ENCODE measurements around the gene N4BP2L2. TPM values are rescaled to one million over a fixed set of nuclear protein-coding genes. Genes with fewer than 3 reads are reported as not detected.

Gene N4BP2L2
- total and polyA plus RNA-seq, 2 of the 13 experiments (the other 11 are each of a cell fraction or from before 2014, with no cell fraction given), result 58.9 to 81.2 TPM

DNA sequence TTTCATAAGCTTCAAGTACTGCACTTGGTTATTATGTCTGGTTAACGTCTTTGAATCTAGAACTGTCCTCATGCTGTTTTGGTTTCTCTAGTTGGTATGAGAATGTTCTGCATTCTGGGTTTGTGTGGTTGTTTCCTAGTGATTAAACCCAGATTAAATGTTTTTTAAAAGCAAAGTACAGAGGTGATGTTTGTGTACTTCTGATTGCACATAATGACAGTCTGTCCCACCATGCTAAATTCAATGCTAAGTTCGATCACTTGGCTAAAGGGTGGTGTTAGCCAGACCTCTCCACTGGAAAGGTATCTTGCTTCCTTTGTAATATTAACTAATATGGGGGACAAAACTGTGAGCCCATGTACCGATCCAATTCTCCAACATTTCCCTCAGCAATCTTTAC is 125.3 kb downstream of the N4BP2L2 start:
- H3K27ac ChIP-seq (ENCODE audit: extremely low read length, insufficient read depth, low read length), result no peak overlapping the region
- no peak for ATAC-seq
- POLR2A ChIA-PET, result no interaction called here
- in situ Hi-C loops (cut with HindIII; ENCODE audit: extremely low pct_ligation_motif_present, low pct_unique_long_range_greater_than_20kb) (no loop called here), intact Hi-C loops (cut with micrococcal nuclease; ENCODE audit: unreplicated experiment) (no loop called here)
- no peaks in the 10 kb centered on the region for H3K27me3 ChIP-seq (ENCODE audit: control insufficient read depth in 1 of 2, insufficient read depth in 2 of 2, low read length in 2 of 2)
- CTCF ChIA-PET (ENCODE audit: low intra/inter-chr PET ratio, low total read pairs), result no interaction called here
- no peak overlapping the region for H2AFZ ChIP-seq (ENCODE audit: low read length)
- H3K9me3 ChIP-seq (ENCODE audit: low read length), result no peaks in the 10 kb centered on the region
- H3K4me3 ChIP-seq (replicated peaks in 1 of 3; ENCODE audit: insufficient read depth in 1 of 3, low read depth in 2 of 3, low read length in 3 of 3), result no peak overlapping the region
- H3K36me3 ChIP-seq (replicated peaks in 1 of 2; ENCODE audit: control insufficient read depth in 1 of 2, insufficient read depth in 2 of 2, low read length in 2 of 2), result no peaks in the 10 kb centered on the region; a peak in 1 of 5 replicates
- WGBS (ENCODE audit: low lambda C conversion rate), result 97% methylated on average over 3 of the region's 3 CpGs
- H3K79me2 ChIP-seq (ENCODE audit: insufficient read depth, low read length), result no peaks in the 10 kb centered on the region
- TF ChIP-seq CENPX (CRISPR knock-in tag; IDR thresholded peaks at IDR 0.05), result no peak
- peaks cover 32% of the 10 kb centered on the region for H3K4me1 ChIP-seq (ENCODE audit: insufficient read depth, low read length)
- no peak overlapping the region for H3K4me2 ChIP-seq (ENCODE audit: low read depth, low read length)
- H3K9ac ChIP-seq (ENCODE audit: insufficient read depth, low read depth, low read length), result no peak overlapping the region
- BruUV-seq (replicated peaks), result no TSS peak
- H4K20me1 ChIP-seq (ENCODE audit: insufficient read depth, low read length), result no peaks in the 10 kb centered on the region
- DNase-seq (ENCODE audit: low spot score), result no peak
- no peak for FAIRE-seq

DNA sequence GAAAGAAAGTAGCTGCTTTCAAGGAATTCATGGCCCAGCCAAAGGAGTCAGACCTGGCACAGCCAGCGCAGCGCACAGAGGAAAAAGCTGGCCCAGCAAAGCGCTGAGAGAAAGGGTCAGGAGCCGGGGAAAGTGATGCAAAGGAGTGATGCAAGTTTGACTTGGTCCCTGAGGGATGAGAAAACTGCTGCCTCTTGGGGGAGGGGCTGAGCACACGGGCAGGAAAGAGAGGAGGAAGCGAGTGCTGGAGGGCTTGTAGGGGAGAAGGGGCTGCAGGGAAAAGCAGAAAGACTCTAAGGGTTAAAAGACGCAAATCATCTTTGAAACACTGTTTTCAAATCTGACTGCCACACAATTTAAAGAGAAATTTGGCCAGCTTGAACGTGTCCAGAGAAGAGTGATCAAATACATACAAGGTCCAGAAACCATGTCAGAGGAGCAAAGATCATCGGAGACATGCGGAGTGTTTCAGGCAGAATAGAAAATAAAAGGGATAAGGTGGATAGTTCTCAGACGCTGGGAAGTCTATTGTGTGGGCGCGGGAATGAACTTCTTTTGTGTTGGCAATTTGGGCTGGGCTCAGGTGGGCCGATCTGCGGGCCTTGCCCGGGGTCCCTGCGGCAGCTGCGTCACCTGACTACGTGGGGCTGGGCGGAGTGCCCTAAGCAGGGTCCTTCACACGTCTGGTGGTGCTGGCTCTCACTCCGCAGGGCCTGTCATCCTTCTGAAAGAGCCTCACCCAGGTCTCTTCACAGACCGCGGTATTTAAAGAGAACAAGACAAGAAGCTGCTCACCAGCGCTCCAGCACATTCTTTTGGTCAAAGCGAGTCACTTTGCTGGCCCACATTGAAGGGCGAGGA is 128.8 kb downstream of the N4BP2L2 start:
- Histone ChIP-seq H3K27ac (ENCODE audit: extremely low read length, insufficient read depth, low read length) (peak overlapping the region; percentile 56), H2AFZ (ENCODE audit: low read length) (no peak overlapping the region), H3K9ac (ENCODE audit: insufficient read depth, low read depth, low read length) (no peak overlapping the region), H3K79me2 (ENCODE audit: insufficient read depth, low read length) (no peaks in the 10 kb centered on the region), H3K4me1 (ENCODE audit: insufficient read depth, low read length) (peaks cover 26% of the 10 kb centered on the region), H3K4me2 (ENCODE audit: low read depth, low read length) (peak overlapping the region; percentile 48), H3K9me3 (ENCODE audit: low read length) (no peaks in the 10 kb centered on the region), H4K20me1 (ENCODE audit: insufficient read depth, low read length) (no peaks in the 10 kb centered on the region), H3K4me3 (replicated peaks in 1 of 3; ENCODE audit: insufficient read depth in 1 of 3, low read depth in 2 of 3, low read length in 3 of 3) (peak overlapping the region in 1 of 3 experiments; percentile 15; a peak in 1 of 6 replicates), H3K27me3 (ENCODE audit: control insufficient read depth in 1 of 2, insufficient read depth in 2 of 2, low read length in 2 of 2) (no peaks in the 10 kb centered on the region), H3K36me3 (replicated peaks in 1 of 2; ENCODE audit: control insufficient read depth in 1 of 2, insufficient read depth in 2 of 2, low read length in 2 of 2) (peaks cover 0 to 4% of the 10 kb centered on the region in 2 experiments; a peak in 2 of 5 replicates)
- peak; percentile 80 for ATAC-seq
- intact Hi-C loops (cut with micrococcal nuclease; ENCODE audit: unreplicated experiment) (no loop called here), in situ Hi-C loops (cut with HindIII; ENCODE audit: extremely low pct_ligation_motif_present, low pct_unique_long_range_greater_than_20kb) (no loop called here)
- 71% methylated on average over 22 of the region's 27 CpGs for WGBS (ENCODE audit: low lambda C conversion rate)
- POLR2A ChIA-PET, result interaction anchor here (1.3 kb wide), 1 partner anchor 18 kb away, joined by 3 read pairs; the partner anchor contains the start of gene N4BP2L1
- CTCF ChIA-PET (ENCODE audit: low intra/inter-chr PET ratio, low total read pairs), result no interaction called here
- FAIRE-seq, result no peak
- DNase-seq (ENCODE audit: low spot score), result no peak
- no TSS peak for BruUV-seq (replicated peaks)
- TF ChIP-seq BCL6 (CRISPR knock-in tag; IDR thresholded peaks at IDR 0.05), result 0 out of 2 replicates have a peak, but pooled peaks have one; percentile 39
- peak; percentile 29 for TF ChIP-seq PRPF4 (IDR thresholded peaks at IDR 0.05; ENCODE audit: low read depth, low read length, poor library complexity, severe bottlenecking)
- peak; percentile 59 for TF ChIP-seq ASH2L (IDR thresholded peaks at IDR 0.05; ENCODE audit: insufficient read length, low read depth, low read length)
- TF ChIP-seq CHCHD3 (CRISPR knock-in tag; IDR thresholded peaks at IDR 0.05), result no peak
- peak; percentile 5 for TF ChIP-seq TEAD3 (CRISPR knock-in tag; optimal IDR thresholded peaks at IDR 0.05; ENCODE audit: borderline replicate concordance)
- no peak for TF ChIP-seq GATAD1 (CRISPR knock-in tag; IDR thresholded peaks at IDR 0.05)
- no peak for TF ChIP-seq ZNF235 (CRISPR knock-in tag; IDR thresholded peaks at IDR 0.05; ENCODE audit: borderline replicate concordance)
- 0 out of 4 replicates have a peak, but pooled peaks of 1 of the 2 experiments have one; percentile 19 for TF ChIP-seq EP300 (IDR thresholded peaks at IDR 0.05; ENCODE audit: low read depth in 2 of 2, low read length in 2 of 2)
- no peak for TF ChIP-seq EP300 (CRISPR knock-in tag; IDR thresholded peaks at IDR 0.05; ENCODE audit: borderline replicate concordance)
- TF ChIP-seq, protein P1, sequence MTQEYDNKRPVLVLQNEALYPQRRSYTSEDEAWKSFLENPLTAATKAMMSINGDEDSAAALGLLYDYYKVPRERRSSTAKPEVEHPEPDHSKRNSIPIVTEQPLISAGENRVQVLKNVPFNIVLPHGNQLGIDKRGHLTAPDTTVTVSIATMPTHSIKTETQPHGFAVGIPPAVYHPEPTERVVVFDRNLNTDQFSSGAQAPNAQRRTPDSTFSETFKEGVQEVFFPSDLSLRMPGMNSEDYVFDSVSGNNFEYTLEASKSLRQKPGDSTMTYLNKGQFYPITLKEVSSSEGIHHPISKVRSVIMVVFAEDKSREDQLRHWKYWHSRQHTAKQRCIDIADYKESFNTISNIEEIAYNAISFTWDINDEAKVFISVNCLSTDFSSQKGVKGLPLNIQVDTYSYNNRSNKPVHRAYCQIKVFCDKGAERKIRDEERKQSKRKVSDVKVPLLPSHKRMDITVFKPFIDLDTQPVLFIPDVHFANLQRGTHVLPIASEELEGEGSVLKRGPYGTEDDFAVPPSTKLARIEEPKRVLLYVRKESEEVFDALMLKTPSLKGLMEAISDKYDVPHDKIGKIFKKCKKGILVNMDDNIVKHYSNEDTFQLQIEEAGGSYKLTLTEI (CRISPR knock-in tag; conservative IDR thresholded peaks at IDR 0.05), result no peak
- TF ChIP-seq, protein P2, sequence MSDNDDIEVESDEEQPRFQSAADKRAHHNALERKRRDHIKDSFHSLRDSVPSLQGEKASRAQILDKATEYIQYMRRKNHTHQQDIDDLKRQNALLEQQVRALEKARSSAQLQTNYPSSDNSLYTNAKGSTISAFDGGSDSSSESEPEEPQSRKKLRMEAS (IDR thresholded peaks at IDR 0.05), result no peak
- TF ChIP-seq, protein P3, sequence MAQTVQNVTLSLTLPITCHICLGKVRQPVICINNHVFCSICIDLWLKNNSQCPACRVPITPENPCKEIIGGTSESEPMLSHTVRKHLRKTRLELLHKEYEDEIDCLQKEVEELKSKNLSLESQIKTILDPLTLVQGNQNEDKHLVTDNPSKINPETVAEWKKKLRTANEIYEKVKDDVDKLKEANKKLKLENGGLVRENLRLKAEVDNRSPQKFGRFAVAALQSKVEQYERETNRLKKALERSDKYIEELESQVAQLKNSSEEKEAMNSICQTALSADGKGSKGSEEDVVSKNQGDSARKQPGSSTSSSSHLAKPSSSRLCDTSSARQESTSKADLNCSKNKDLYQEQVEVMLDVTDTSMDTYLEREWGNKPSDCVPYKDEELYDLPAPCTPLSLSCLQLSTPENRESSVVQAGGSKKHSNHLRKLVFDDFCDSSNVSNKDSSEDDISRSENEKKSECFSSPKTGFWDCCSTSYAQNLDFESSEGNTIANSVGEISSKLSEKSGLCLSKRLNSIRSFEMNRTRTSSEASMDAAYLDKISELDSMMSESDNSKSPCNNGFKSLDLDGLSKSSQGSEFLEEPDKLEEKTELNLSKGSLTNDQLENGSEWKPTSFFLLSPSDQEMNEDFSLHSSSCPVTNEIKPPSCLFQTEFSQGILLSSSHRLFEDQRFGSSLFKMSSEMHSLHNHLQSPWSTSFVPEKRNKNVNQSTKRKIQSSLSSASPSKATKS (CRISPR knock-in tag; IDR thresholded peaks at IDR 0.05), result no peak
